Body of pancreas (tissue), 4 donors: ENCODE results near the gene MB21D2. TPM values are rescaled to one million over a fixed set of nuclear protein-coding genes. Genes with fewer than 3 reads are reported as not detected.
A peak's percentile ranks its signal among the peaks of the same experiment; 100 is the strongest.

Experiments used
- ATAC-seq: fragments of 150-250 bp; one replicate; pipeline ENCODE4 v1.9.1; 2016
- DNase-seq, 4 donors: peaks; one replicate each; pipeline ENCODE4 v3.0.0-alpha.2; 2019
- H3K27ac ChIP-seq, 4 donors: fragments of 200-600 bp; sonication (generic); 1 replicate in 3 of 4; 2 replicates in 1 of 4; pipeline versions ENCODE4 v1.5.1 to v1.6.1; 2016 to 2019; ENCODE audit warnings: mild to moderate bottlenecking in 1 of 4, mixed read lengths in 1 of 4, moderate library complexity in 1 of 4
- H3K27me3 ChIP-seq, 2 donors: fragments of 200-600 bp; sonication (generic); one replicate each; pipeline ENCODE4 v1.6.0; 2016; ENCODE audit warnings: mild to moderate bottlenecking in 1 of 2
- H3K36me3 ChIP-seq, 2 donors: fragments of 200-600 bp; sonication (generic); replicated peaks in 1 of 2; 2 replicates each; pipeline ENCODE4 v1.5.1; 2016; ENCODE audit warnings: low read depth in 2 of 2; ENCODE audit not compliant: insufficient read depth in 1 of 2
- H3K4me1 ChIP-seq: fragments of 200-600 bp; sonication (generic); one replicate; pipeline ENCODE4 v1.6.0; 2016
- H3K4me3 ChIP-seq, 2 donors: fragments of 200-600 bp; sonication (generic); 1 replicate in 1 of 2; 2 replicates in 1 of 2; pipeline ENCODE4 v1.5.1; 2016 to 2019
- H3K9me3 ChIP-seq, 3 donors: fragments of 200-600 bp; sonication (generic); 1 replicate in 2 of 3; 2 replicates in 1 of 3; pipeline ENCODE4 v1.5.1; 2016
- CTCF ChIP-seq, 7 experiments: fragments of 450-650 bp in 4 of 7; fragments of 200-600 bp in 3 of 7; sonication (generic) in 3 of 7; IDR thresholded peaks; one replicate each; pipeline ENCODE4 v1.5.1; 2016 to 2019; ENCODE audit warnings: antibody characterized with exemption in 7 of 7
- POLR2A ChIP-seq, 3 donors: fragments of 450-650 bp; IDR thresholded peaks; one replicate each; pipeline ENCODE4 v1.6.1; 2016; ENCODE audit warnings: antibody characterized with exemption in 3 of 3, mild to moderate bottlenecking in 2 of 3
- WGBS, 2 donors: methylation state at CpG; one replicate each; pipeline ENCODE4 v1.1.5; 2017; 5-methylcytosine and 5-hydroxymethylcytosine counted together
- intact Hi-C: fragments of 100-400 bp; cut with DNase I; formaldehyde crosslinking; loops from one replicate; pipeline ENCODE4 v1.15.1; 2023
- total RNA-seq, 2 donors: library from RNA; depleted of rRNA; stranded (reverse); fragments of >200 nt; gene quantifications; one replicate each; pipeline ENCODE4 v1.1.0, GENCODE V29; 2016

The MB21D2 gene
- total RNA-seq, 2 donors from 2014 or later: 0.66 to 1.8 TPM

GRCh38 chr3:192930577-192930976 lies 12.9 kb upstream of the MB21D2 start:
- no peak for DNase-seq
- Histone ChIP-seq H3K4me1 (peaks cover 18% of the 10 kb centered on the region), H3K36me3 (no peaks in the 10 kb centered on the region), H3K4me3 (no peak overlapping the region), H3K9me3 (no peaks in the 10 kb centered on the region), H3K27me3 (no peaks in the 10 kb centered on the region), H3K27ac (no peak overlapping the region)
- intact Hi-C loops: no loop called here
- TF ChIP-seq POLR2A (IDR thresholded peaks at IDR 0.05): no peak
- TF ChIP-seq CTCF (IDR thresholded peaks at IDR 0.05): no peak
- WGBS, 2 donors: 57 to 75% methylated on average over 1 of the region's 1 CpG
- ATAC-seq: no peak

DNA sequence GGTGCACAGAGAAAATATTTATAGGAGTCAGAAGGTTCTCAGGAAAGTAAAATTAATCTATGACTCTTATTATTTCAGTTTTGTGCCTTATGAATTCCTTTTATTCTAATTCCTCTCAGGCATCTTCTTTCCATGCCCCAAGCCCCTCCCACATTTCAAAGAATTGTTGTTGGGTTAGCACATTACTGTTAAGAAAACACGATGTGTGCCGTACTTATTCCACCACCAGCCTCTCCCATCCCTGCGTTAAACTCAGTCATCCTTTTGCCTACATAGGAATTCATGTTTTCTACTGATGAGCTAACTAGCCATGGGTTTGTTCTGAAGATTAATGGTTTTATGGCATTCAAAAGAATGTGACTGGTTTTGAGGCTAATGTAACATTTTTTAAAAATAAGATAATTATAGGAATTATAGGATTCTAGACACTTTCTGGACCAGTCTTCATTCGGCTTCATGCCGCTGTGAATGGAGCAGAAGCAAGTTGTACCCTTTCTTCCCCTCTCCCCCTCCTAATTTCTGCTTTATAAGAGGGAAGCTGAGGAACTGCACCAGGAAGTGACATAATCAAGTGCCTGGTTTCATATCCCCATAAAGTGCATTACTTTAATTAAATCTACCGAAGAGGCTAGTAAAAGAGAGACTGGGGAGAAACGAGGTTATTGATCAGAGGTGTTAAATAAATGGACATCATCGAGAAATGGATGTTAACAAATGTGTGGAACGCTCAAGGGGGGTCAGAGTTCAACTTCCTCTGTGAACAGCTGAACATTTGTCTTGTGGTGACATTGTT lies 12.3 kb upstream of the MB21D2 start:
- ATAC-seq (no peak), DNase-seq (no peak)
- H3K27me3 ChIP-seq: no peaks in the 10 kb centered on the region
- no peaks in the 10 kb centered on the region for H3K36me3 ChIP-seq
- TF ChIP-seq CTCF (IDR thresholded peaks at IDR 0.05) (no peak), POLR2A (IDR thresholded peaks at IDR 0.05) (no peak)
- H3K27ac ChIP-seq: no peak overlapping the region
- no peaks in the 10 kb centered on the region for H3K9me3 ChIP-seq
- 51 to 53% methylated on average over 9 of the region's 9 CpGs for WGBS, 2 donors
- intact Hi-C loops: no loop called here
- H3K4me3 ChIP-seq: no peak overlapping the region
- peaks cover 18% of the 10 kb centered on the region for H3K4me1 ChIP-seq

GRCh38 chr3:192929146-192929545 lies 11.5 kb upstream of the MB21D2 start:
- DNase-seq: no peak
- Histone ChIP-seq H3K4me1 (peaks cover 18% of the 10 kb centered on the region), H3K27ac (no peak overlapping the region), H3K27me3 (no peaks in the 10 kb centered on the region), H3K36me3 (no peaks in the 10 kb centered on the region), H3K4me3 (no peak overlapping the region), H3K9me3 (no peaks in the 10 kb centered on the region)
- no peak for ATAC-seq
- no peak for TF ChIP-seq CTCF (IDR thresholded peaks at IDR 0.05)
- TF ChIP-seq POLR2A (IDR thresholded peaks at IDR 0.05): no peak
- 22 to 23% methylated on average over 2 of the region's 2 CpGs for whole genome bisulfite sequencing, 2 donors
- intact Hi-C loops: no loop called here

DNA sequence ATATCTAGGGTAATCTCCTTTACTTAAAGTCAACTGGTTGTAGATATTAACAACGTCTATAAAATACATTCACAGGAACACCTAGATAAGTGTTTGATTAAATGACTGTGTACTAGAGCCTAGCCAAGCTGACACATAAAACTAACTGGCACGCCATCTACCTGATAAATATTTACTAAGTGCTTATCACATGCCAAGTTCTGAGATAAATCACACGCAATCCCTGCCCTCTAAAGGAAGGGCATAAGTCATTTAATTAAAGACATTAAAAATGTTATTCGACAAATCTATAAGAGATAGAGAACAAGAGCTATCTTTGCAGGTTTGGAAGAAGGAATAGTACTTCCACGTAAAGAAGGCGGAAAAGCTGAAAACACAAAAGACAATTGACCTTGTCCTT lies 11.1 kb upstream of the MB21D2 start:
- no peaks in the 10 kb centered on the region for H3K36me3 ChIP-seq
- H3K27ac ChIP-seq: no peak overlapping the region
- peak in 1 of 4 donors; percentile 13 for DNase-seq
- 15 to 20% methylated on average over 6 of the region's 6 CpGs for WGBS, 2 donors
- H3K4me1 ChIP-seq: peaks cover 18% of the 10 kb centered on the region
- no peaks in the 10 kb centered on the region for H3K27me3 ChIP-seq
- intact Hi-C loops: no loop called here
- H3K4me3 ChIP-seq: no peak overlapping the region
- peak in 1 of 7 experiments; percentile 5 for TF ChIP-seq CTCF (IDR thresholded peaks at IDR 0.05)
- TF ChIP-seq POLR2A (IDR thresholded peaks at IDR 0.05): no peak
- H3K9me3 ChIP-seq: no peaks in the 10 kb centered on the region
- ATAC-seq: peak; percentile 69

DNA sequence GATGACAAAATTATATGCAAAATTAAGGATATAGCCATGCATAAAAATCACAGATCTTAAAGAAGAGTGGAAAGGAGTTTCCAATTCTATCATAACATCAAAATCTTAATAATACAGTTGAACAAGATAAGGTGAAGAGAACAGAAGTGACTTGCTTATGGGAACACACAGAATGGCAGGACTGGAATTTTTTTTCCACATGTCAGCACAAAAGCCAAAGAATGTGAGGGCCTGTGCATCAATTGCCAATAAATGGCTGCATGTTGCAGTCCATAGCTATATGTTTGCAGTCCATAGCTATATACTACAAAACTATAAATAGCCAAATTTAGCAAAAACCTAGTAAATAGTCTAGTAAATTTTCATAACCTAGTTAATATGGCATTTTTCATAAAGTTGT lies 10.4 kb upstream of the MB21D2 start:
- no peak overlapping the region for H3K4me3 ChIP-seq
- intact Hi-C loops: no loop called here
- H3K9me3 ChIP-seq: no peaks in the 10 kb centered on the region
- no peak overlapping the region for H3K27ac ChIP-seq
- ATAC-seq: no peak
- H3K27me3 ChIP-seq: no peaks in the 10 kb centered on the region
- H3K4me1 ChIP-seq: peaks cover 18% of the 10 kb centered on the region
- no peak for DNase-seq
- TF ChIP-seq POLR2A (IDR thresholded peaks at IDR 0.05) (no peak), CTCF (IDR thresholded peaks at IDR 0.05) (no peak)
- no peaks in the 10 kb centered on the region for H3K36me3 ChIP-seq
